DMS 273 (cell line): ENCODE data around the gene ARHGAP24.

Experiments used
- DNase-seq: peaks from one replicate; lab custom pipeline; 2025; ENCODE audit not compliant: unreplicated experiment; lab: John Stamatoyannopoulos, UW

Gene ARHGAP24

GRCh38 chr4:85577307-85577706, 102.4 kb downstream of the ARHGAP24 start:
- no peak for DNase-seq

GRCh38 chr4:85579942-85580341, 105.0 kb downstream of the ARHGAP24 start:
- no peak for DNase-seq

- no peak for DNase-seq
Observed at GRCh38 chr4:85580489-85580888, 105.5 kb downstream of the ARHGAP24 start.

- DNase-seq: no peak
Observed at GRCh38 chr4:85587952-85588351, 113.0 kb downstream of the ARHGAP24 start.

- no peak for DNase-seq
Observed at GRCh38 chr4:85591406-85592098, 116.6 kb downstream of the ARHGAP24 start.

GRCh38 chr4:85595098-85595775, 120.3 kb downstream of the ARHGAP24 start:
- DNase-seq: no peak

GRCh38 chr4:85595796-85596559, 121.0 kb downstream of the ARHGAP24 start:
- DNase-seq: no peak

- no peak for DNase-seq
Observed at GRCh38 chr4:85598936-85599335, 124.0 kb downstream of the ARHGAP24 start.

GRCh38 chr4:85600501-85600900, 125.6 kb downstream of the ARHGAP24 start:
- no peak for DNase-seq

- no peak for DNase-seq
Observed at GRCh38 chr4:85603437-85604336, 128.7 kb downstream of the ARHGAP24 start.

GRCh38 chr4:85606505-85606904, 131.6 kb downstream of the ARHGAP24 start:
- DNase-seq: no peak

- no peak for DNase-seq
Observed at GRCh38 chr4:85607624-85608023, 132.7 kb downstream of the ARHGAP24 start.

GRCh38 chr4:85610450-85610849, 135.5 kb downstream of the ARHGAP24 start:
- no peak for DNase-seq

GRCh38 chr4:85611661-85612060, 136.7 kb downstream of the ARHGAP24 start:
- DNase-seq: no peak

- DNase-seq: no peak
Observed at GRCh38 chr4:85613901-85614300, 139.0 kb downstream of the ARHGAP24 start.

- DNase-seq: no peak
Observed at GRCh38 chr4:85615952-85616351, 141.0 kb downstream of the ARHGAP24 start.

GRCh38 chr4:85617202-85617601, 142.3 kb downstream of the ARHGAP24 start:
- no peak for DNase-seq

- peak; percentile 32 for DNase-seq
Observed at GRCh38 chr4:85632981-85633380, 158.0 kb downstream of the ARHGAP24 start.

GRCh38 chr4:85637778-85638177, 162.8 kb downstream of the ARHGAP24 start:
- DNase-seq: no peak

GRCh38 chr4:85639946-85640345, 165.0 kb downstream of the ARHGAP24 start:
- no peak for DNase-seq
